NCI-H2081 (cell line): ENCODE results near the gene CLRN3.

Experiments used
- DNase-seq, 2 experiments: peaks; one replicate each; lab custom pipeline; 2025; lab: John Stamatoyannopoulos, UW

CLRN3 gene, protein sequence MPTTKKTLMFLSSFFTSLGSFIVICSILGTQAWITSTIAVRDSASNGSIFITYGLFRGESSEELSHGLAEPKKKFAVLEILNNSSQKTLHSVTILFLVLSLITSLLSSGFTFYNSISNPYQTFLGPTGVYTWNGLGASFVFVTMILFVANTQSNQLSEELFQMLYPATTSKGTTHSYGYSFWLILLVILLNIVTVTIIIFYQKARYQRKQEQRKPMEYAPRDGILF

DNA sequence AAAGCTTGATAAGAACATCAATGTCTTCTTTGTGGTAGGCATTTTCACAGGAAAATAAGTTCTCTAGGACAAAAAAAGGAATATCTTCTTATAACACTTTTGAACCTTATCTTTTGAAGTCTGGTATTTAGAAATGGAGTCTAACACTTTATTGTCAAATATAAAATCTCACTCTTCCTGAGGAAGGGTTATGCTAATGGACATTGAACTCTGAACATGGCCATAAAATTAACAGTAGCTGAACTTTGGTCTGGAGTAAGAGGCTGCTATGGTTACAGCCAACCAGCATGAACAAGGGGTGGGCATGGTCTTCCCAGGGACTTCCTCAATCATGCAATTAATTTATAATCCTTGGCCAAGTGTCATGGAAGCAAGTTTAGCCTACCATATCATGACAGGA lies at the start of gene CLRN3:
Gene CLRN3, minus strand, starts transcription at position 199 of the 400 bp plus-strand sequence. Its CDS starts 157 bp downstream, at position 42.
- no peak for DNase-seq

DNA sequence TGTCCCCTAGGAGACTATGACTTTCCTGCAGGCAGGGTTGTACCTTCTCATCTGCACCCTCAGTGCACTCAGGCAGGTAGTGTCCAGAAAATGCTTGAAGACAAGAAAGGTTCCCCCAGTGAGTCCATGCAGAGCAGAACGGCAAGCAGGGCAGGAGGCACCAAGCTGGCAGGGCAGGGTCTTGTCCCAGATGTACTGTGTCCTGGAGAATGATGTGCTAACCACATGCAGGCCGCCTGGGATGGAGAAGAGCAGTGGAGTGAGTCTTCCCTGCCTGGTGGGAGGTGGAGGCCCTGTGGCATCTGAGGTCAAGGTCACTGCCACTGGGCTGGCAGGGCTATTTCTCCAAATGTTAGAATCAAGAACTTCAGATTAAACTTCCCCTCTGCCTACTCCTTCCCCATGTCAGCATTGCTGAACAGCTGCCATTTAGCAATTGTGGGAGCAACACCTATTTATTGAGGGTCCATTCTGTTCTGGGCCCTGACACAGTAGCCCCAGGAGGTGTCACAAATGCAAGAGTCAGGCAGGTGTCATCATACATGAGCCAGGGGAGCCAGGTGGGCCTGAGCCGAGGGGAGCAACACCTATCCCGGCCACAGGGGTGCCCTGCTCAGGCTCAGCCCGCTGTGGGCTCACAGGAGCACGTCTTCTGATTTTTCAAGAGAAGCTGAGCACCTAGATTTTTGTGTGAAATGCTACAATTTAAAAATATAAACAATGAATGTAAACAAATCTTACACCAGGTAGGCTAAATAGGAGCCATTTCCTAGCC lies 48.3 kb upstream of the CLRN3 start:
- DNase-seq, result no peak

DNA sequence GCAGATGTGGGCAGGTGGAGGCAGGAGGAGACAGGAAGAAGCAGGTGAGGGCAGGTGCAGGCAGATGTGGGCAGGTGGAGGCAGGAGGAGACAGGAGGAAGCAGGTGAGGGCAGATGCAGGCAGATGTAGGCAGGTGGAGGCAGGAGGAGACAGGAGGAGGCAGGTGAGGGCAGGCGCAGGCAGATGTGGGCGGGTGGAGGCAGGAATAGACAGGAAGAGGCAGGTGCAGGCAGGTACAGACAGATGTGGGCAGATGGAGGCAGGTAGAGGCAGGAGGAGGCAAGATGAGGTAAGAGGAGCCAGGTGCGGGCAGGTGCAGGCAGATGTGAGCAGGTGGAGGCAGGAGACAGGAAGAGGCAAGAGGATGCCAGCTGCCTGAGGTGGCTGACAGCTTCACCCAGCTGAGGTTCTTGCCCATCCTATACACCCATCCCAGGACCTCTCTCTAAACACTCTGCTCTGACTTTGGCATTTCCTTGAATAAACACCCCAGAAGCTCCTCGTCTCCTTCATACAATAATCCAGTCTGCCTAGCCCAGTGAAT lies 47.1 kb upstream of the CLRN3 start:
- no peak for DNase-seq

DNA sequence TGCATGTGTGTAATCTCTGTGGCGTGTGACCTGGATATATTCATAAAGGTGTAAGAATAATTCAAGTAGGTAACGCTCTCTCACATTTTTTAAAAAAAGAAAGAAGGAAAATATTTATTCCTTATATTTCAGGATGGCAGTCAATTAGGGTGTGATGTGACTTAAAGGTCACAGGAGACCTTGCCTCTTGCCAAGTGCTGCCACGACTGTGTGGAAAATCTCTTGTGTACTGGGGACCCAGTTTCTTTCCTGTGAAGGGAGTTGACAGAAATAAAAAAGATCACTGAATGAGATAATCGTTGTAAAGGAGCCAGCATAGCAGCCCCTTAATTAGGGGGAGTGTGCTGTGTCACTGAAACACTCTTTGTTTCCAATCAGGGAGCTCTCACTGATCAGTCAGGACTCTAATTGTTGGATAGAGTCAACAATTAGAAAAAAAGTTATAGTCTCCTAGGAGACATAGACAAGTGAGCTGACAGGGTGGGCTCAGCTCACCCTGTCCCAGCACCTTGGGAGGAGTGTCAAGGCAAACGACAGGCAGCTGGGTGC lies 45.2 kb upstream of the CLRN3 start:
- no peak for DNase-seq

DNA sequence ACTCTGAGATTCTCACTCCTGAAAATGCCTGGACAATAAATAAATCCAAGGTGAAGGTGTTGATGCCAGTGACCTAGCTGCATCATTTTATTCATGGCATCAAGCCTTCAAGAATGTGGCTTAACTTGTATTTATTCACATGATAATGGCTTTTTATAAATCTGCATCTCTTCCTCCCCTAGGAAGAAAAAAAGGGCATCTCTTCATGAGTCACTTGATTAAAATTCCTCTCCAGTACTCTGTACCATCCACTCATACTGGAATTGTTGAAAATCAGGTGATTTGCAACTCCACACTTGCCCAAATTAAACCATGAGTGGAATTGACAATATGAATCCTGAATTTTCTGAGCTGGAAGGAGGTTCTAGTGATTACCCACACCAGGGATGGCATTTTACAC lies 44.3 kb upstream of the CLRN3 start:
- DNase-seq, result no peak

DNA sequence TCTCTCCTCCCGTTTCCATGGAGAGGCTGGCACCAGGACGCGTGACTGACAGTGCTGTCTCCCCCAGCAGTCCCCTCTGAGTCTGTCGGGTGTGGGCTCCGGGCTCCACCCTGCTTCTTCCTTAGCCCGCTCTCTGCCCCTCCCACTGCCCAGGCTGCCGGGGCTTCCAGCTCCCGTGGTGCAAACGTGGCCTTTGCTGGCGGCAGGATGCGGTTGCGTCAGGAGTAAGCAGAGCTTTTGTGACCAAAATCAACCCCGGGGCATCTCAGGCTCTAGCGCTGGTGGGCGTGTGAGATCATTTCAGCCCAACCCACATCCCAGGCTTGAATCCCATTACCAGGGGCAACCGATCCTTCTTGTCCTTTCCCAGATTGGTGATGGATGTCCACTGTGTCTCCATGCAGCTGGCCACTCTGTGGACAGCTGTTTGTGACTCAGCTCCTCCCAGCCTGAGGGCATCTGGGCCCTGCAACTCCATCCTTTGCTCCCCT lies 42.4 kb upstream of the CLRN3 start:
- no peak for DNase-seq

DNA sequence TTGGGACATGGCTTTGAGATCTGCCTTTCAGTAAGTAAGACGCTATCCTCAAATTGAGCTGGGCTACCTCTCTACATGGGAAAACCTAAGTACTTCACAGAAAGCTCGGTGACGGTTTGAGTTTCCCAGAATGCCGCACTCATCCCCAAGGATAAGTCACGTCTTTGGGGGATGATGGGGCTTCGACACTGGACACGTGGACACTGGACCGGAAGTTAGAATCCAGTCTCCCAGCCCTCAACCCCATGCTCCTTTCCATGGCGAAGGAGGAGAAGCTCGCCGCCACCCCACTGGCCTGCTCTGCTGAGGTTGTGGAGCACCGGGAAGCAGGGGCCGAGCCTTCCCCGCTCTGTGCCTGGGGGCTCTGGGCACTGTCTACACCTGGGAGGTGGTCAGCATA lies 41.6 kb upstream of the CLRN3 start:
- no peak for DNase-seq

DNA sequence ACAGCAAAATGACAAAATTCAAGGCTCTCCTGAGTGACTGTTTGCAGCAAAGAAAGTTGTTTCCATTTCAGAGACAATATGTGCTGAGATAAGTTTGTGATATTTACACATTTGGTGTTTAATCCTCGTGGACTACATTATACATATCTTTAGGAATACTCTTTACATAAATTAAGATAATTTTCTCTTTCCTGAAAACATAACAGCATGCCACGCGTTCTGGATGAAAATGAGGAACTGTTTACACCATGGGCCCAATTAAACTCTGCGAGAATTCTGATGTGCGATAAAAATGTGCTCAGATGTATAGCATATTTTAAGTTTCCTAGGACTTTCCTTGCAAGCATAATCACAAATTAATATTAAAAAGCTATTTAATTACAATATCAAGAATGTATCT lies 40.5 kb upstream of the CLRN3 start:
- no peak for DNase-seq

DNA sequence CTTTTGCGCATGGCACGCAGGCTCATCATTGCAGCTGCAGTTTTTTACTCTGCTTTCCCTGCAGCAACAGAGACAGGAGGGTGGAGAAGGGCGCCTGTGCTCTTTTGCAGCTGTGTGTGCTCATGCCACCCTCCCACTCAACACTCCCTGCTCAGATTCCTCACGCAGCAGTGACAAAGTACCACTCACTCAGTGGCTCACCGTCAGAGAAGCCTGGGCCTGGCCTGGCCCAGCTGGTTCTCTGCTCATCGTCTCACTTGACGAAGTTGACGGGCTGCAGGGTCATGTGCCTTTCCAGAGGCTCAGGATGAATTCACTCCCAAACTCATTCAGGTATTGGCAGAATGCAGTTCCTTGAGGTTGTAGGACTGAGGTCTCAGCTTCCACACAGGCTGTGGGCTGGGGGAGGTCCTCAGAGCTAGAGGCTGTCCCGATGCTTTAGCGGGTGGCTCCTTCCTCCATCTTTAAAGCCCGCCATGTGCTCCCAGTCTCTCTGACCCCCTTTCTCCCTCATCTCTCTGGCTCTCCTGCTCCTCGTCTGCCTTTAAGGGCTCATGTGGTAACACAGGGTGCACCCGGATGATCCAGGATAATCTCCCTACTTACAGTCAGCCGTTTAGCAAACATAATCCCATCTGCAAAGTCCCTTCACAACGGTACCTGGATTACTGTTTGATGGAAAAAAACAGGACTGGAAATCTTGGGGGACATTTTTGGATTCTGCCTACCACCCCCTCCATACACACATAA lies 40.0 kb upstream of the CLRN3 start:
- no peak for DNase-seq

DNA sequence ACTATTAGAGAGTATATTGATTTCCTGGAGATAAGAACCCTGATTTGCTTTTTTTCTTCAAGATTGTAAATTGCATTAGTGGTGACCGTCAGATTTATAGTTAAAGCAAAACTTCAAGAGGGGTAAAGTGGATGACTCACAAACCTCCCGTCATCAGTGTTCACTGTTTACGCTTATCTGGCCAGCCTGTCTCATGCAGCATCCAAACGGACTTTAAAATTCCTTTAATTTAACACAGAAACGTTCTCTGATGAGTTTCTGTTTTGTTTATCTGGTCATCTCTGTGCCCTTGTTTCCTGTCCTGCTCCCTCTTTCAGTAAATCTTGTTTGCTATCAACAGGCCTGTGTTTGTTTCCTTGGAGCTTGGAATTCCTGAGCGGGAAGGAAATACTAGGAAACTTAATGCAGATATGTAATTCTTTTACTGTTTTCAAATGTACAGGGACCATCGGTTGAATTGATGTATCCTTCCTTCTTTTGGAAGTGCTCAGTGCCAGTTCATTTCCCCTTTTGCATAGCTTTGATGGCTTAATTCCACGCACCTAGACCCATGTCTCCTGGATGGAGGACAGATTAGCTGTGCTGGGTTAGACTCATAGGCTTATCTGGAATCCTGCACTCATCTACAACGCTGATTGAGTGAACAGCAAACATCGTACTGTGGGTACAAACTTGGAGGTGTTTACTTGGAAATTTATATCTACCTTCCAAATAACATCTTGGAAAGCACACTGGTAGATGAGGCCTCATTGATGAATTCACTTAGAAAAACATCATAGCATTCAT lies 35.5 kb upstream of the CLRN3 start:
- DNase-seq, result no peak

DNA sequence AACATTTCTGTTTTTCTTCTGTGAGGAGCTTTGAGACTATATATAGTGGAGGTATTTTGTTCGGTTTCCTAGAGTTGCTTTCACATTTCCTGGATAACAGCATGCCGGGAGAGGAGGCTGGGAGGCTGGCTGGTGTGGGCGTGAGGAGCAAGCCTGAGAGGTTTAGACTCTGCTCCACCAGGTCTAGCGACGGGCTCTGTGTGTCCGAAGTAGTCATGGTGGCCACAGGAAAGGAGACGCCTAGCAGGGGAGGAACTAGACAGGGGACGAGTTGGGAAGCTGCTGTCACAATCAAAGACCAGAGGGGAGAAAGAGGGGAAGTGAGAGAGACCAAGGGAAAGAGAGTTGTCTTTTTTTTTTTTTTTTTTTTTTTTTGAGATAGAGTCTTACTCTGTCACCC lies 33.7 kb upstream of the CLRN3 start:
- DNase-seq, result no peak

DNA sequence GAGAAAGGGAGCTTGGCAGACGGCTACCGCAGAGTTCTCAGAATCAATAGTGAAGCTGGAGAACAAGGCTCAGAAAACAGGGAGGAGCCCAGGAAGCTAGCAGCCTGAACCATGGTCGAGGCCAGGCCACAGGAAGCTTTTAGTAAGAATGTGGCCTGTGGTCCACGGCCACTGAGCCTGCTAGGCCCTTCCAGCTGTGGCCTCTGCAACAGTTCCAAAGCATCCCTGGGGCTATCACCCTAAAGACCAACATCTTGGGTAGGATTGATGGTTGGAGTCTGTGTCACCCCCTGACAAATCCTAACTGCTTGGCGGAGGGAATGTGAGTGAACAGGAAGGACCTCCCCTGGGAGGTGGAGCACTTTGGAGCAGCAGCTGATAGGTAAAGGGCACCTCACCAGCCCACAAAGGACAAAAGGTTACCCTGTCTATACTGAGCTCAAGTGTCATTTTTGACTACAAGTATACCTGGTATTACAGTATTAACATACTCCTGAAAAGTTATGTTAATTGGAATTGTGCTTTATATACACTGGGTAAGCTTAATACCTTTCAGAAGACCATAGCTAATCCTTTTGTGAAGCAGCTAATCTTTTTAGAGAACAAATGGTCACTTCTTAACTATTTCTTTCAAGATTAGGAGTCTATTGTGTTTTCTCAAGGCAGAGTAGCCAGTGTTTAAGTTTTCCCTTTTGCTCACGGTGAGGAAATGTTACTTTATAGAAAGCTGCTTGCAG lies 32.9 kb upstream of the CLRN3 start:
- no peak for DNase-seq

DNA sequence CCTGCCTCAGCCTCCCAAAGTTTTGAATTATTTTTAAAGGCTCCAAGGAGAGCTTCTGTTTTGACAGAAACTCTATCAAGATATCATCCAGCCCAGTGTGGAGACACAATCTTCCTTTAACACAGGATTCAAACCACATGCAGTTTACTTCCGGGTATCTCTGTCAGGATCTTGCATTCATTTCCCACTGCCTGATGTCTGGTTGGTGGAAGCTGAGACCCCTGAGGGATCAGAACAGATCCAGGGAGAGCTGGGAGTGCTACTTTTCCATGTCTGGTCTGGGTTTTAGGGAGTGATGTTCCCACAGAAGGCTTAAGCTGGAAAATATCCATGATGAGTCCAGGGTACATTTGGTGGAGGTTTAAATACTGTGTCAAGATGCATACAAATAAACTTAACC lies 30.9 kb upstream of the CLRN3 start:
- DNase-seq, result no peak

DNA sequence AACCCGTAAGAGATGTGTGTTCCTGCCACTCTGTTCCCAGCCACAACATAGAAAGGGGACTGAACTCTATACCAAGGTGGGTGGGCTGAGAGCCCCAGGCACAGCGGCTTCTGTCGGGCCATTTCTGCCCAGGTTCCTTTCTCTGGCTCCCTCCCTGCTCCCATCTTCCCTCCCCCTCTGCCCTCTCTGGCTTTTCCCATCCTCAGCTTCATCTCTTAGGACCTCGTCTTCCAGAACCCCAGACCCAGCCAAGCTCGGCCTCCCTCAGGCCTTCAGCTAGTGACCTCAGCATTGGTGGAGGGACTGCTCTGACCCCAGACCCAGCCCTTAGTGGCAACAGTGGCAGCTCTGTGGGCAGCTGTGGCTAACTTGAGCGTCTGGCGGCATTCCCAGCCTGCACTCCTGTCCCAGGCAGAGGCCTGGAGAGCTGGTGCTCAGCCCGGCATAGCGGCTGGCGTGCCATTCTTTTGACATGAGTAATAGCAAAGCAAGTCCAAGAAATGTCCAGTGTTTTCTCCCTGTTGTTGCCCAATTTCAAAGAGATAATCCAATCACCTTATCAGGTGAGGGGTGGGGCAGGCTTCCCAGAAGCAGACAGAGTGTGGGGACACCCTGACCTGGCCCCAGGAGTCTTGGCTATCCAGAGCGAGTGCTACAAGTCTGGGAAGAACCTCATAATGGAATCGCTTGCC lies 30.1 kb upstream of the CLRN3 start:
- DNase-seq, result no peak

DNA sequence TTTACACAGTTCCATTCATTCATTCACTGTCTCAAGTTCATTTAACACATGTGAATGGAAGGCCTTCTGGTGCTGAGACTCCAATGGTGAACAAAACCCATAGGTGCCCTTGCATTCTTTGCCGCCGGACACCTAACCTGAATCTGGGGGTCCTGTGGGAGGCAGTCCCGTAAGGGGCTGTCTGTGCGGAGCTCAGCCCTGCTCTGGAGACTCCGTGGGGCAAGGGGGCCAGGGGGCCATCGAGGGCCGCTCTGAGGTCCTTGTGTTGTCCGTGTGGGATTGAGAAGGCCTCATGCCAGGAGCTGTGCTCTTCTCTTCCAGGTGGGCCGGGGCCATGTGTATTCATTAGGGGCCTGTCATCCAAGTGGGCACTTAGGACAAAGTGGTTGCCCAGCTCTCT lies 29.5 kb upstream of the CLRN3 start:
- DNase-seq, result no peak

DNA sequence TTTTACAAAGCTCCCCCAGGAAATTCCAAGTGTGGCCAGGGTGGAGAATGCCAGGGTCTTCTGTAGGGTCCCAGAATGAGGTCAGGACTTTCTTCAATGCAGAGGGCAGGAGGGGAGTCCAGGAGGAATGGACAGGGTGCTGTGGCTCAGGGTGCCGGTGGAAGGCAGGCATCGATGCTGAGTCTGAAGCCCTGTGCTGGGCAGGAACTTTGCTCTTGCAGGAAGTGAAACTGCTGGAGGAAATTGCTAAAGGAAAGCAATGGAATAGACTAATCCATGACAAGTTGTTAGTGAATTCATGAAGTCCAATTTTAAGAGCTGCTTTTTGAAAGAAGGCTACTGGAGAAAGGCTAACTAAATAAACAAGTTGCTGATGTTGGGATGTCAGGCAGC lies 29.0 kb upstream of the CLRN3 start:
- DNase-seq, result no peak

DNA sequence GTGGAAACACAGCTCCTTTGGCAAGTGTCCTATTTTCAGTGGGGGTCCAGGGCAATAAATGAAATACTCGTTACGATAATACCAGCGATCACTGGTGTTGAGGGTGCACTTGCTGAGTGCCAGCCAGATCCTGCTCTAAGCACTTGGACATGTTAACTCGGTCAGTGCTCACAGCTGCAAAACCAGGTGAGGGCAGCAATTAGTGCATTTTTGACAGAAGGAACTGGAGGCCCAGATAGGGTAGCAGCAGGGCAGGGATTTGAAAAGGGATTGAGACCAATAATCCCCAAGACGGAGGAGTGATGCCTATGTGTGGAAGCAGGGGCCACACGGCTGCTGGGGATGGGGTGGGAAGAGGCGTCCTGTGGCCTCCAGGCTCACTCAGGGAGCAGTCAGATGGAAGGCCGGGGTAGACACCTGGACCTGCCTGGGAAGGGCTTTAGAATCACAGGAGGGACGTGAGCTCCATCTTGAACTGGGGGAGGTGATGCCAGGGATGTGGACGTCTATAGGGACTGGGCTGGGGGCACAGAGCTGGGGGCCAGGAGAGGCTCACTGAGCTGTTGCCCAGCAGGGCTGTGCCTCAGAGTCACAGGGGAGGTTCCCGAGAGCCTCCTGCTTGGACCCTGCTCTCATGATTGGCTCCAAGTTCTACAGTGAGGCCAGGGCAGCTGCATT lies 28.5 kb upstream of the CLRN3 start:
- no peak for DNase-seq

DNA sequence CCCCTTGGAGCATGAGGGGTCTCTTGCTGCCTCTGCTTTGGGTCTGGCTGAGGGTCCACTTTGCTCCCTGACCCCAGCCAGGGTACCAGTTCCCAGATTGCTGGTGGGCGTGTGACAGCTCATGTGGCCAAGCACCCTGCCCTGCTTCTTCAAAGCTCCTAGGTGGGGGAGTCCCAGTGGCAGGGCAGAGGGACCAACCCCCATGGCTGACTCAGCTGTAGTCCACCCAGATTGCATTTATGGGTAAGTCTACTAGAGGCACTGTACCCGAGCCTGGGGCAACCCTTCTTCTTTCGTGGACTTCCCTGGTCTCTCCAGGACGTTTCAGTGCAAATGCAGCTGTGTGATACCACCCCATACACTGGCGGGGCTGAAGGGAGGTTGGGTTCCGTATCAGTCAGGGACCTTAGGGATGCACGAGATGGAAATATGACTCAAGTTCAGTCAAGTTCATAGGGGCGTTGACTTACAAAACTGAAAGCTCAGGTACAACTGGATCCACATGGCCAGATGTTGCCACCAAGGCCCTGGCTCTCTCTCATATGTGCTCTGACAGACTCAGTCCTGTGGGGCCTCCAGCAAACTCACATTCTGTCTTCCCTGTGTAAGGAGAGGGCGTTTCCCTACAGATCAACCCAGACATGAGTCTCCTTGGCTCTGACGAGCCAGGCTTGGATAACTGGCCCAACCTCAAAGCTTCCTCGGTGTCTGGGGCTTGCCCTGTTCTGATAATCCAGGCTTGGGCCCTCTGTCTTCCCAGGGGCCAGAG lies 27.7 kb upstream of the CLRN3 start:
- no peak for DNase-seq
